Measurements from ENCODE around the gene PIERCE2. TPM values are rescaled to one million over a fixed set of nuclear protein-coding genes. Genes with fewer than 3 reads are reported as not detected.
"Not testable (repeated sequence)": the region's sequence is repeated elsewhere in the genome, so short reads cannot be mapped to it uniquely, and the experiment has no call there.

Gene PIERCE2
- total and polyA plus RNA-seq, 2 experiments from 2014 or later: 0.23 to 1.5 TPM

- not testable (repeated sequence) for H3K36me3 ChIP-seq (replicated peaks; ENCODE audit: insufficient read depth, low read depth); H3K4me1 ChIP-seq (ENCODE audit: insufficient read depth); H4K20me1 ChIP-seq (ENCODE audit: insufficient read depth, poor library complexity, severe bottlenecking); H3K4me2 ChIP-seq; H2AFZ ChIP-seq; H3K4me3 ChIP-seq; H3K27me3 ChIP-seq; H3K9me2 ChIP-seq (replicated peaks; ENCODE audit: insufficient read depth); H3K79me2 ChIP-seq; H3K27ac ChIP-seq; H3K9me3 ChIP-seq (ENCODE audit: low read depth); DNase-seq (ENCODE audit: low spot score)
- 91% methylated on average over 7 of the region's 41 CpGs for WGBS (ENCODE audit: low lambda C conversion rate, missing lambda C conversion rate)
Measured at GRCh38 chr15:55446379-55447029, 38.2 kb downstream of the PIERCE2 start.

DNA sequence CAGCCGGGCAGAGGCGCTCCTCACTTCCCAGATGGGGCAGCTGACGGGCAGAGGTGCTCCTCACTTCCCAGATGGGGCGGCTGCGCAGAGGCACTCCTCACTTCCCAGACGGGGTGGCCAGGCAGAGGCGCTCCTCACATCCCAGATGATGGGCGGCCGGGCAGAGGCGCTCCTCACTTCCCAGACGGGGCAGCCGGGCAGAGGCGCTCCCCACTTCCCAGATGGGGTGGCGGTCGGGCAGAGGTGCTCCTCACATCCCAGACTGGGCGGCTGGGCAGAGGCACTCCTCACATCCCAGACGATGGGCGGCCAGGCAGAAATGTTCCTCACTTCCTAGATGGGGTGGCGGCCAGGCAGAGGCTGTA is 38.7 kb downstream of the PIERCE2 start:
- not testable (repeated sequence) for H3K36me3 ChIP-seq (replicated peaks; ENCODE audit: insufficient read depth, low read depth); H3K4me1 ChIP-seq (ENCODE audit: insufficient read depth); H3K4me3 ChIP-seq; DNase-seq (ENCODE audit: low spot score); H3K4me2 ChIP-seq; H3K9me3 ChIP-seq (ENCODE audit: low read depth); H4K20me1 ChIP-seq (ENCODE audit: insufficient read depth, poor library complexity, severe bottlenecking); H3K9me2 ChIP-seq (replicated peaks; ENCODE audit: insufficient read depth); H2AFZ ChIP-seq; H3K79me2 ChIP-seq; H3K27ac ChIP-seq; H3K27me3 ChIP-seq
- WGBS (ENCODE audit: low lambda C conversion rate, missing lambda C conversion rate): 98% methylated on average over 9 of the region's 19 CpGs

GRCh38 chr15:55457401-55458022 is 49.2 kb downstream of the PIERCE2 start:
- no peaks in the 10 kb centered on the region for H3K27me3 ChIP-seq
- TF ChIP-seq EZH2 (IDR thresholded peaks at IDR 0.05; ENCODE audit: borderline replicate concordance): no peak
- TF ChIP-seq, protein P1, sequence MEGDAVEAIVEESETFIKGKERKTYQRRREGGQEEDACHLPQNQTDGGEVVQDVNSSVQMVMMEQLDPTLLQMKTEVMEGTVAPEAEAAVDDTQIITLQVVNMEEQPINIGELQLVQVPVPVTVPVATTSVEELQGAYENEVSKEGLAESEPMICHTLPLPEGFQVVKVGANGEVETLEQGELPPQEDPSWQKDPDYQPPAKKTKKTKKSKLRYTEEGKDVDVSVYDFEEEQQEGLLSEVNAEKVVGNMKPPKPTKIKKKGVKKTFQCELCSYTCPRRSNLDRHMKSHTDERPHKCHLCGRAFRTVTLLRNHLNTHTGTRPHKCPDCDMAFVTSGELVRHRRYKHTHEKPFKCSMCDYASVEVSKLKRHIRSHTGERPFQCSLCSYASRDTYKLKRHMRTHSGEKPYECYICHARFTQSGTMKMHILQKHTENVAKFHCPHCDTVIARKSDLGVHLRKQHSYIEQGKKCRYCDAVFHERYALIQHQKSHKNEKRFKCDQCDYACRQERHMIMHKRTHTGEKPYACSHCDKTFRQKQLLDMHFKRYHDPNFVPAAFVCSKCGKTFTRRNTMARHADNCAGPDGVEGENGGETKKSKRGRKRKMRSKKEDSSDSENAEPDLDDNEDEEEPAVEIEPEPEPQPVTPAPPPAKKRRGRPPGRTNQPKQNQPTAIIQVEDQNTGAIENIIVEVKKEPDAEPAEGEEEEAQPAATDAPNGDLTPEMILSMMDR (IDR thresholded peaks at IDR 0.05; ENCODE audit: poor library complexity): no peak
- no peak for TF ChIP-seq EZH2phosphoT487 (IDR thresholded peaks at IDR 0.05; ENCODE audit: low read depth, severe bottlenecking, unreplicated experiment)
- 89% methylated on average over 5 of the region's 5 CpGs for WGBS (ENCODE audit: low lambda C conversion rate, missing lambda C conversion rate)
- H3K36me3 ChIP-seq (replicated peaks; ENCODE audit: insufficient read depth, low read depth): no peaks in the 10 kb centered on the region
- no peaks in the 10 kb centered on the region for H3K9me2 ChIP-seq (replicated peaks; ENCODE audit: insufficient read depth)
- H3K4me2 ChIP-seq: no peak overlapping the region
- no peak overlapping the region for H3K4me3 ChIP-seq
- no peak overlapping the region for H3K27ac ChIP-seq
- H4K20me1 ChIP-seq (ENCODE audit: insufficient read depth, poor library complexity, severe bottlenecking): no peaks in the 10 kb centered on the region
- H3K79me2 ChIP-seq: no peaks in the 10 kb centered on the region
- no peak for DNase-seq (ENCODE audit: low spot score)
- H3K9me3 ChIP-seq (ENCODE audit: low read depth): no peaks in the 10 kb centered on the region
- no peak overlapping the region for H2AFZ ChIP-seq
- H3K4me1 ChIP-seq (ENCODE audit: insufficient read depth): no peaks in the 10 kb centered on the region

- Histone ChIP-seq H3K27ac (no peak overlapping the region), H3K4me2 (no peak overlapping the region), H3K4me3 (no peak overlapping the region), H2AFZ (no peak overlapping the region), H3K4me1 (ENCODE audit: insufficient read depth) (no peaks in the 10 kb centered on the region), H3K79me2 (no peaks in the 10 kb centered on the region), H3K36me3 (replicated peaks; ENCODE audit: insufficient read depth, low read depth) (no peaks in the 10 kb centered on the region), H3K27me3 (no peaks in the 10 kb centered on the region), H3K9me2 (replicated peaks; ENCODE audit: insufficient read depth) (no peaks in the 10 kb centered on the region), H4K20me1 (ENCODE audit: insufficient read depth, poor library complexity, severe bottlenecking) (no peaks in the 10 kb centered on the region), H3K9me3 (ENCODE audit: low read depth) (no peaks in the 10 kb centered on the region)
- WGBS (ENCODE audit: low lambda C conversion rate, missing lambda C conversion rate): 96% methylated on average over 4 of the region's 4 CpGs
- TF ChIP-seq, protein P1 (IDR thresholded peaks at IDR 0.05; ENCODE audit: poor library complexity): no peak
- TF ChIP-seq EZH2phosphoT487 (IDR thresholded peaks at IDR 0.05; ENCODE audit: low read depth, severe bottlenecking, unreplicated experiment) (no peak), EZH2 (IDR thresholded peaks at IDR 0.05; ENCODE audit: borderline replicate concordance) (no peak)
- DNase-seq (ENCODE audit: low spot score): no peak
Measured at GRCh38 chr15:55461447-55461846, 53.2 kb downstream of the PIERCE2 start.
